ENCODE data around the gene AAK1. TPM values are rescaled to one million over a fixed set of nuclear protein-coding genes. Genes with fewer than 3 reads are reported as not detected.
A peak's percentile ranks its signal among the peaks of the same experiment; 100 is the strongest.

AAK1 gene
- total RNA-seq, 3 donors from 2014 or later: 37.9 to 54.0 (median 44.9) TPM

DNA sequence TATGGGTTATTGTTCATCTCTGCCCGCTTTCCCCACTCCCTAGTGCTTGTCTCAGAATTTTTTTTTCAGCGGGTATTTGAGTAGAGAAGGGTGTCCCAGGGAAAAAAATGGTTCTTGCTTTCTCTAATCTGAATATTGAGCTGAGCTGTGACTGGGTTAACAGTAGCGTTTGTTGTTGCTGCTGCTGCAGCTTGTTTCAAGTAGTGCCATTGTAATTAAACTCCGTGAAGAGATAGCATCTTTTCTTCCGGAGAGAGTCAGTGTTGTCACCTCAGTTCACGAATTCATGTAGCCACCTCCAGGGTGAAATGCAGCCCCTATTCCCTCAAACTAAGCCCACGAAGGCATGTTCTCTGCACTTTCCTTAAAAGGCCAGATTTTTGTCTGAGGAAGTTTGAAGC is 1.5 kb upstream of the AAK1 start:
- TF ChIP-seq, protein P1, sequence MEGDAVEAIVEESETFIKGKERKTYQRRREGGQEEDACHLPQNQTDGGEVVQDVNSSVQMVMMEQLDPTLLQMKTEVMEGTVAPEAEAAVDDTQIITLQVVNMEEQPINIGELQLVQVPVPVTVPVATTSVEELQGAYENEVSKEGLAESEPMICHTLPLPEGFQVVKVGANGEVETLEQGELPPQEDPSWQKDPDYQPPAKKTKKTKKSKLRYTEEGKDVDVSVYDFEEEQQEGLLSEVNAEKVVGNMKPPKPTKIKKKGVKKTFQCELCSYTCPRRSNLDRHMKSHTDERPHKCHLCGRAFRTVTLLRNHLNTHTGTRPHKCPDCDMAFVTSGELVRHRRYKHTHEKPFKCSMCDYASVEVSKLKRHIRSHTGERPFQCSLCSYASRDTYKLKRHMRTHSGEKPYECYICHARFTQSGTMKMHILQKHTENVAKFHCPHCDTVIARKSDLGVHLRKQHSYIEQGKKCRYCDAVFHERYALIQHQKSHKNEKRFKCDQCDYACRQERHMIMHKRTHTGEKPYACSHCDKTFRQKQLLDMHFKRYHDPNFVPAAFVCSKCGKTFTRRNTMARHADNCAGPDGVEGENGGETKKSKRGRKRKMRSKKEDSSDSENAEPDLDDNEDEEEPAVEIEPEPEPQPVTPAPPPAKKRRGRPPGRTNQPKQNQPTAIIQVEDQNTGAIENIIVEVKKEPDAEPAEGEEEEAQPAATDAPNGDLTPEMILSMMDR (IDR thresholded peaks at IDR 0.05): no peak
- TF ChIP-seq POLR2AphosphoS5 (IDR thresholded peaks at IDR 0.05) (no peak), POLR2A (IDR thresholded peaks at IDR 0.05) (no peak)
- H3K9me3 ChIP-seq: no peaks in the 10 kb centered on the region
- no peaks in the 10 kb centered on the region for H3K27me3 ChIP-seq
- no peaks in the 10 kb centered on the region for H3K36me3 ChIP-seq
- peak overlapping the region; percentile 94 to 95 for H3K27ac ChIP-seq
- H3K4me1 ChIP-seq: no peaks in the 10 kb centered on the region
- intact Hi-C loops (cut with DNase I; ENCODE audit: low total_unique reads): loop anchor here (10.0 kb wide), 1 partner anchor 60 kb away; no protein-coding TSS in a partner anchor
- peak overlapping the region; percentile 70 to 98 (median 91) for H3K4me3 ChIP-seq
- no peak for DNase-seq (ENCODE audit: low spot score in 2 of 2)

- peak overlapping the region; percentile 70 to 98 (median 91) for H3K4me3 ChIP-seq
- TF ChIP-seq POLR2A (IDR thresholded peaks at IDR 0.05) (no peak), POLR2AphosphoS5 (IDR thresholded peaks at IDR 0.05) (no peak)
- TF ChIP-seq, protein P1 (IDR thresholded peaks at IDR 0.05): no peak
- H3K27ac ChIP-seq: peak overlapping the region; percentile 94 to 95
- no peaks in the 10 kb centered on the region for H3K27me3 ChIP-seq
- H3K4me1 ChIP-seq: no peaks in the 10 kb centered on the region
- no peaks in the 10 kb centered on the region for H3K36me3 ChIP-seq
- no peaks in the 10 kb centered on the region for H3K9me3 ChIP-seq
- DNase-seq (ENCODE audit: low spot score in 2 of 2): no peak
- intact Hi-C loops (cut with DNase I; ENCODE audit: low total_unique reads): loop anchor here (10.0 kb wide), 1 partner anchor 60 kb away; no protein-coding TSS in a partner anchor
Observed at GRCh38 chr2:69644506-69644979, 1.0 kb upstream of the AAK1 start.

DNA sequence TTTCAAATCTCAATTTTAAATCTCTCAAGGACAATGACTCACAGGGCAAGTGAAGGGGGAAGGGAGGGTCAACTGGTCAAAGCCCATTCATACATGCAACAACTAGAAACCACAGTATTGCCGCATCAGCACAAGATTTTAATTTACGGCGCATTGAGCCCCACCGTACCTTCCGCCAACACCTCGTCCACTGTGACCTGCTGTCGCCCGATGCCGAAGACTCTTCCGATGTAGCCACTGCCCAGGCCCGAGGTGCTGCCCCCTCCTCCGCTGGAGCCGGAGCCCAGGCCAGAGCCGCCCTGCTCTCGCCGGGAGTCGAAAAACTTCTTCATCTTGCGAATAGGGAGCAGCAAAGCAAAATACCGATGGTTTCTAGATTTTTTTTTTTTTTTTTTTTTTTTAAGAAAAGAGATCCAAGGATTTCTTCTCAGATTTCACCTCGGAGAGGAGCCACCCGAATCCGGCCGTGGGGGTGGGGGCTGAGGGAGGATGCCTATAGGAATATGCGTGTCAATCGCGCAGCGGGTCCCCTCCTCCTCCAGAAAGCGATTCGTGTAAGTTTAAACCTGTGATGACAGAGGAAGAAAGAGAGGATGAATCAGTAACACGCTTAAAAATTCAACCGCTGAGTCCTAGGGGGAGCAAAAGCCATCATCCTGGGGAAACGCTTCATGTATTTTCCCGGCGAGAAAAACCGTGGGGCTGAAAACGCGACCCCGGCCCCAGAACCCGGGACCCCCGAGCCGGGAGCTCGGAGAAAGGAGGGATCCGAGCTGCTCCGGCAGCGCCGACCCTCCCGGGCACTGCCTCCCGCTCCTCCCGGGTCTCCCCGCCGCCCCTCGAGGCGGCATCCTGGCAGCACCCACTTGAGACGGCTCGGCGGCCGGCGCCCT is 584 bp downstream of the AAK1 start:
- H3K4me3 ChIP-seq: peak overlapping the region; percentile 70 to 98 (median 91)
- no peaks in the 10 kb centered on the region for H3K27me3 ChIP-seq
- intact Hi-C loops (cut with DNase I; ENCODE audit: low total_unique reads): loop anchor here (10.0 kb wide), 1 partner anchor 62 kb away; no protein-coding TSS in a partner anchor
- no peaks in the 10 kb centered on the region for H3K9me3 ChIP-seq
- no peaks in the 10 kb centered on the region for H3K36me3 ChIP-seq
- TF ChIP-seq, protein P1 (IDR thresholded peaks at IDR 0.05): no peak
- peak in 2 of 3 donors; percentile 17 to 54 for TF ChIP-seq POLR2AphosphoS5 (IDR thresholded peaks at IDR 0.05)
- peak overlapping the region; percentile 94 to 95 for H3K27ac ChIP-seq
- peak in 1 of 2 donors; percentile 33 for DNase-seq (ENCODE audit: low spot score in 2 of 2)
- H3K4me1 ChIP-seq: no peaks in the 10 kb centered on the region

DNA sequence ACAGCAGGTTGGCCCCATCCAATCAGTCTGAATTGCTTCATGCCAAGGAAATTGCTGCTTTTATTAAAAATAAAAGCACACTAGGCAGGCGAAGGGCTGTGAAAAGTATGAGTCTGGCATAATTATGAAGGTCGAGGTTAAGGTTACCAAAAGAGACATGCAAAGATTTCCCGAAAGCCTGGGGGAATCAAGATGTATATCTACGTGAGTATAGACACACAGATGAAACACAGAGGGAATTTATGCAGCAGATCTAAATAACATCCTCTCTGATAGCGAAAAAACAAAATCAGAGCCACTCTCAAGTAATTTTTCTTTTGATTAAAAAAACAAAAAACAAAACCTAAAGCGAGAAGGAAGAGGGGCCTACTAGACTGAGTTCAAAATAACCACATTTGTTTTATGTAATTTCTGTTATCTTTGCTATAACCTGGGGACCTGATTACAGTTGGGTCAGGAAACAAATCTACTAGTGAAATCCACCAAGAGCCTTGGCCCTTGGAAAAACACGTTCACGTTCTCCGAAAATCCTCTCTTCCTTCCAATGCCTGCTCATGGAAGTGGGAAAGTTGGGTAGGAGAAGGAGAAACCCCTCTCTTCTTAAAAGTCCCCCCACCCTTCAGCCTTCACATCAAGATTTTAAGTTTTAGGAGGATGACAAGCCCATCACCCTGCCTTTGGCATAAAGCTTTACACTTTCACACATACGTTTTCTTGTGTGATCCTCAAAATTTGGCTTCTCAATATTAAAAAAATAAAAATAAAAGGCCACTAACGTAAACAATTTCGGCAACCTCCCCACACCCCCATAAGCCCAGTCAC is 1.4 kb downstream of the AAK1 start:
- TF ChIP-seq POLR2AphosphoS5 (IDR thresholded peaks at IDR 0.05) (no peak), POLR2A (IDR thresholded peaks at IDR 0.05) (no peak)
- TF ChIP-seq, protein P1 (IDR thresholded peaks at IDR 0.05): no peak
- no peaks in the 10 kb centered on the region for H3K36me3 ChIP-seq
- H3K27ac ChIP-seq: peak overlapping the region; percentile 44 to 94
- H3K9me3 ChIP-seq: no peaks in the 10 kb centered on the region
- intact Hi-C loops (cut with DNase I; ENCODE audit: low total_unique reads): loop anchor here (10.0 kb wide), 1 partner anchor 63 kb away; no protein-coding TSS in a partner anchor
- no peaks in the 10 kb centered on the region for H3K4me1 ChIP-seq
- H3K27me3 ChIP-seq: no peaks in the 10 kb centered on the region
- DNase-seq (ENCODE audit: low spot score in 2 of 2): no peak
- H3K4me3 ChIP-seq: peak overlapping the region; percentile 70 to 98 (median 91)

All from breast epithelium (tissue), 4 donors.